Measurements from ENCODE around the gene MSI2. TPM values are rescaled to one million over a fixed set of nuclear protein-coding genes. Genes with fewer than 3 reads are reported as not detected.

The MSI2 gene
- total RNA-seq, 2 experiments from 2014 or later = 87.6 to 96.0 TPM

- ChIA-PET CTCF (interaction anchor here (1.1 kb wide), 1 partner anchor 496 kb away, joined by 4 read pairs; no protein-coding TSS in a partner anchor), POLR2A (no interaction called here)
- DNase-seq = no peak
- no peak overlapping the region for H3K4me3 Mint-ChIP-seq
- H3K36me3 Mint-ChIP-seq (ENCODE audit: low read depth) = no peaks in the 10 kb centered on the region
- peaks cover 33% of the 10 kb centered on the region for H3K27me3 Mint-ChIP-seq
- H3K27ac Mint-ChIP-seq = no peak overlapping the region
- no peaks in the 10 kb centered on the region for H3K9me3 Mint-ChIP-seq
- H3K4me1 Mint-ChIP-seq = no peaks in the 10 kb centered on the region
These were observed 27.4 kb upstream of the MSI2 start for GRCh38 chr17:57228911-57229310.

- POLR2A ChIA-PET = no interaction called here
- Mint-ChIP-seq H3K36me3 (ENCODE audit: low read depth) (no peaks in the 10 kb centered on the region), H3K9me3 (no peaks in the 10 kb centered on the region), H3K4me3 (no peak overlapping the region), H3K27me3 (peaks cover 15% of the 10 kb centered on the region), H3K27ac (no peak overlapping the region), H3K4me1 (no peaks in the 10 kb centered on the region)
- CTCF ChIA-PET = no interaction called here
- no peak for DNase-seq
These were observed 22.1 kb upstream of the MSI2 start for GRCh38 chr17:57234061-57234738.

GRCh38 chr17:57234739-57235092, 21.6 kb upstream of the MSI2 start:
- CTCF ChIA-PET = no interaction called here
- peaks cover 15% of the 10 kb centered on the region for H3K27me3 Mint-ChIP-seq
- no peak for DNase-seq
- H3K36me3 Mint-ChIP-seq (ENCODE audit: low read depth) = no peaks in the 10 kb centered on the region
- H3K27ac Mint-ChIP-seq = no peak overlapping the region
- H3K4me3 Mint-ChIP-seq = no peak overlapping the region
- no peaks in the 10 kb centered on the region for H3K9me3 Mint-ChIP-seq
- POLR2A ChIA-PET = no interaction called here
- H3K4me1 Mint-ChIP-seq = no peaks in the 10 kb centered on the region

GRCh38 chr17:57235124-57235523, 21.2 kb upstream of the MSI2 start:
- H3K36me3 Mint-ChIP-seq (ENCODE audit: low read depth) = no peaks in the 10 kb centered on the region
- H3K4me1 Mint-ChIP-seq = no peaks in the 10 kb centered on the region
- no peak overlapping the region for H3K27ac Mint-ChIP-seq
- peaks cover 15% of the 10 kb centered on the region for H3K27me3 Mint-ChIP-seq
- DNase-seq = no peak
- POLR2A ChIA-PET = no interaction called here
- H3K9me3 Mint-ChIP-seq = no peaks in the 10 kb centered on the region
- H3K4me3 Mint-ChIP-seq = no peak overlapping the region
- CTCF ChIA-PET = no interaction called here

GRCh38 chr17:57236686-57237299, 19.5 kb upstream of the MSI2 start:
- DNase-seq = no peak
- H3K4me1 Mint-ChIP-seq = no peaks in the 10 kb centered on the region
- peaks cover 25% of the 10 kb centered on the region for H3K27me3 Mint-ChIP-seq
- no peak overlapping the region for H3K4me3 Mint-ChIP-seq
- no peaks in the 10 kb centered on the region for H3K36me3 Mint-ChIP-seq (ENCODE audit: low read depth)
- H3K27ac Mint-ChIP-seq = no peak overlapping the region
- POLR2A ChIA-PET = no interaction called here
- CTCF ChIA-PET = no interaction called here
- no peaks in the 10 kb centered on the region for H3K9me3 Mint-ChIP-seq

- Mint-ChIP-seq H3K4me1 (peaks cover 8% of the 10 kb centered on the region), H3K36me3 (ENCODE audit: low read depth) (no peaks in the 10 kb centered on the region), H3K27ac (no peak overlapping the region), H3K9me3 (no peaks in the 10 kb centered on the region), H3K27me3 (peaks cover 18% of the 10 kb centered on the region), H3K4me3 (no peak overlapping the region)
- ChIA-PET POLR2A (no interaction called here), CTCF (interaction anchor here (0.7 kb wide), 1 partner anchor 163 kb away, joined by 3 read pairs; no protein-coding TSS in a partner anchor)
- DNase-seq = no peak
These were observed 15.7 kb upstream of the MSI2 start for GRCh38 chr17:57240648-57241047.

GRCh38 chr17:57242148-57242547, 14.2 kb upstream of the MSI2 start:
- CTCF ChIA-PET = interaction anchor here (1.0 to 2.3 kb wide), 4 partner anchors 12 to 377 kb away, joined by 3 to 18 read pairs (median 6); no protein-coding TSS in a partner anchor
- H3K4me1 Mint-ChIP-seq = peaks cover 8% of the 10 kb centered on the region

GRCh38 chr17:57243171-57243622, 13.1 kb upstream of the MSI2 start:
- CTCF ChIA-PET = interaction anchor here (0.6 to 2.3 kb wide), 50 partner anchors 9 to 590 kb away, joined by 3 to 18 read pairs (median 4); partner anchors contain the start of genes CCDC182 and MSI2
- DNase-seq = peak; percentile 79
- POLR2A ChIA-PET = no interaction called here
- no peak overlapping the region for H3K4me3 Mint-ChIP-seq
- peaks cover 22% of the 10 kb centered on the region for H3K27me3 Mint-ChIP-seq
- no peaks in the 10 kb centered on the region for H3K9me3 Mint-ChIP-seq
- no peaks in the 10 kb centered on the region for H3K36me3 Mint-ChIP-seq (ENCODE audit: low read depth)
- no peak overlapping the region for H3K27ac Mint-ChIP-seq
- peaks cover 8% of the 10 kb centered on the region for H3K4me1 Mint-ChIP-seq

More at GRCh38 chr17:57242148-57242547, 14.2 kb upstream of the MSI2 start:
- Mint-ChIP-seq H3K4me3 (no peak overlapping the region), H3K36me3 (ENCODE audit: low read depth) (no peaks in the 10 kb centered on the region), H3K27me3 (peaks cover 21% of the 10 kb centered on the region), H3K27ac (no peak overlapping the region), H3K9me3 (no peaks in the 10 kb centered on the region)
- POLR2A ChIA-PET = no interaction called here
- no peak for DNase-seq

- H3K4me1 Mint-ChIP-seq = peaks cover 8% of the 10 kb centered on the region
- ChIA-PET CTCF (no interaction called here), POLR2A (no interaction called here)
- no peak overlapping the region for H3K4me3 Mint-ChIP-seq
- H3K36me3 Mint-ChIP-seq (ENCODE audit: low read depth) = peaks cover 1% of the 10 kb centered on the region
- H3K27ac Mint-ChIP-seq = no peak overlapping the region
- no peak for DNase-seq
- H3K27me3 Mint-ChIP-seq = peaks cover 18% of the 10 kb centered on the region
- peaks cover 10% of the 10 kb centered on the region for H3K9me3 Mint-ChIP-seq
These were observed 10.5 kb upstream of the MSI2 start for GRCh38 chr17:57245786-57246185.

GRCh38 chr17:57246257-57246656, 10.1 kb upstream of the MSI2 start:
- Mint-ChIP-seq H3K36me3 (ENCODE audit: low read depth) (peaks cover 1% of the 10 kb centered on the region), H3K27ac (no peak overlapping the region), H3K9me3 (peaks cover 12% of the 10 kb centered on the region), H3K4me3 (no peak overlapping the region), H3K4me1 (peaks cover 8% of the 10 kb centered on the region), H3K27me3 (peaks cover 16% of the 10 kb centered on the region)
- POLR2A ChIA-PET = no interaction called here
- DNase-seq = no peak
- CTCF ChIA-PET = no interaction called here

GRCh38 chr17:57247261-57247660, 9.1 kb upstream of the MSI2 start:
- Mint-ChIP-seq H3K4me1 (peaks cover 8% of the 10 kb centered on the region), H3K4me3 (no peak overlapping the region), H3K36me3 (ENCODE audit: low read depth) (peaks cover 1% of the 10 kb centered on the region), H3K27ac (no peak overlapping the region), H3K27me3 (peaks cover 12% of the 10 kb centered on the region), H3K9me3 (peaks cover 12% of the 10 kb centered on the region)
- DNase-seq = no peak
- ChIA-PET CTCF (no interaction called here), POLR2A (no interaction called here)

GRCh38 chr17:57247913-57248312, 8.4 kb upstream of the MSI2 start:
- Mint-ChIP-seq H3K36me3 (ENCODE audit: low read depth) (peaks cover 1% of the 10 kb centered on the region), H3K4me1 (peaks cover 6% of the 10 kb centered on the region), H3K27ac (no peak overlapping the region), H3K9me3 (peaks cover 12% of the 10 kb centered on the region), H3K4me3 (no peak overlapping the region), H3K27me3 (peaks cover 12% of the 10 kb centered on the region)
- CTCF ChIA-PET = no interaction called here
- POLR2A ChIA-PET = no interaction called here
- no peak for DNase-seq

- Mint-ChIP-seq H3K27me3 (peaks cover 17% of the 10 kb centered on the region), H3K9me3 (peaks cover 12% of the 10 kb centered on the region), H3K4me3 (no peak overlapping the region), H3K4me1 (peaks cover 5% of the 10 kb centered on the region), H3K27ac (no peak overlapping the region), H3K36me3 (ENCODE audit: low read depth) (peaks cover 1% of the 10 kb centered on the region)
- DNase-seq = no peak
- ChIA-PET CTCF (interaction anchor here (0.7 to 1.3 kb wide), 2 partner anchors 197 to 422 kb away, joined by 3 to 4 read pairs; no protein-coding TSS in a partner anchor), POLR2A (no interaction called here)
These were observed 6.8 kb upstream of the MSI2 start for GRCh38 chr17:57249520-57249919.
